ENCODE results near the gene CASP2. TPM values are rescaled to one million over a fixed set of nuclear protein-coding genes. Genes with fewer than 3 reads are reported as not detected.

The CASP2 gene
- polyA plus RNA-seq, 3 donors, result 7.9 to 30.2 (median 12.2) TPM

GRCh38 chr7:143325240-143325639, 37.1 kb downstream of the CASP2 start:
- peaks cover 32 to 33% of the 10 kb centered on the region in 2 donors for H3K4me1 ChIP-seq (ENCODE audit: control insufficient read depth in 1 of 2, insufficient read depth in 2 of 2, low read length in 2 of 2)
- no peak overlapping the region for H3K4me2 ChIP-seq (replicated peaks; ENCODE audit: extremely low read depth, low read length, poor library complexity, severe bottlenecking)
- Mint-ChIP-seq H3K4me3 (no peak overlapping the region), H3K27me3 (ENCODE audit: low read depth in 3 of 3) (peaks cover 2 to 8% (median 5%) of the 10 kb centered on the region in 3 donors), H3K4me1 (peaks cover 47% of the 10 kb centered on the region), H3K9me3 (peaks cover 0 to 1% (median 0%) of the 10 kb centered on the region in 7 donors), H3K27ac (no peak overlapping the region), H3K36me3 (no peaks in the 10 kb centered on the region)
- no peak for DNase-seq
- H4K20me1 ChIP-seq (ENCODE audit: insufficient read depth, low read length), result no peaks in the 10 kb centered on the region
- intact Hi-C loops (cut with micrococcal nuclease), result loop anchor here in 1 of 2 donors (10.0 kb wide), 1 partner anchor 90 kb away; no protein-coding TSS in a partner anchor
- TF ChIP-seq CTCF (IDR thresholded peaks at IDR 0.05), result no peak
- H3K36me3 ChIP-seq (replicated peaks in 1 of 2; ENCODE audit: control insufficient read depth in 1 of 2, insufficient read depth in 2 of 2, low read length in 2 of 2), result no peaks in the 10 kb centered on the region
- H3K9me3 ChIP-seq (replicated peaks in 1 of 2; ENCODE audit: control insufficient read depth in 1 of 2, insufficient read depth in 1 of 2, low read length in 2 of 2), result no peaks in the 10 kb centered on the region
- no CpG with 5 or more reads among the region's 2 CpGs for WGBS (ENCODE audit: insufficient coverage)
- no peak overlapping the region for H3K4me3 ChIP-seq (replicated peaks in 1 of 3; ENCODE audit: low read depth in 2 of 3, low read length in 3 of 3)
- H3K27me3 ChIP-seq (ENCODE audit: control insufficient read depth in 2 of 2, insufficient read depth in 2 of 2, low read length in 2 of 2), result no peaks in the 10 kb centered on the region
- no peaks in the 10 kb centered on the region for H3K79me2 ChIP-seq (ENCODE audit: insufficient read depth, low read length)
- no peak overlapping the region for H3K9ac ChIP-seq (ENCODE audit: insufficient read depth, low read length, poor library complexity, severe bottlenecking)
- no peak overlapping the region for H2AFZ ChIP-seq (ENCODE audit: insufficient read depth, low read depth, low read length, poor library complexity, severe bottlenecking)
- no peak overlapping the region for H3K27ac ChIP-seq (ENCODE audit: low read depth in 1 of 2, low read length in 2 of 2)

GRCh38 chr7:143327903-143328302, 39.8 kb downstream of the CASP2 start:
- 53% methylated on average over 4 of the region's 5 CpGs for WGBS (ENCODE audit: insufficient coverage)

More at GRCh38 chr7:143327903-143328302, 39.8 kb downstream of the CASP2 start:
- no peak overlapping the region for H3K27ac Mint-ChIP-seq
- H3K36me3 Mint-ChIP-seq, result no peaks in the 10 kb centered on the region
- Histone ChIP-seq H3K9me3 (replicated peaks in 1 of 2; ENCODE audit: control insufficient read depth in 1 of 2, insufficient read depth in 1 of 2, low read length in 2 of 2) (no peaks in the 10 kb centered on the region), H3K4me3 (replicated peaks in 1 of 3; ENCODE audit: low read depth in 2 of 3, low read length in 3 of 3) (no peak overlapping the region), H3K27me3 (ENCODE audit: control insufficient read depth in 2 of 2, insufficient read depth in 2 of 2, low read length in 2 of 2) (no peaks in the 10 kb centered on the region), H3K79me2 (ENCODE audit: insufficient read depth, low read length) (no peaks in the 10 kb centered on the region), H4K20me1 (ENCODE audit: insufficient read depth, low read length) (no peaks in the 10 kb centered on the region), H3K4me2 (replicated peaks; ENCODE audit: extremely low read depth, low read length, poor library complexity, severe bottlenecking) (no peak overlapping the region), H2AFZ (ENCODE audit: insufficient read depth, low read depth, low read length, poor library complexity, severe bottlenecking) (no peak overlapping the region), H3K36me3 (replicated peaks in 1 of 2; ENCODE audit: control insufficient read depth in 1 of 2, insufficient read depth in 2 of 2, low read length in 2 of 2) (no peaks in the 10 kb centered on the region), H3K4me1 (ENCODE audit: control insufficient read depth in 1 of 2, insufficient read depth in 2 of 2, low read length in 2 of 2) (peaks cover 30 to 31% of the 10 kb centered on the region in 2 donors), H3K9ac (ENCODE audit: insufficient read depth, low read length, poor library complexity, severe bottlenecking) (no peak overlapping the region), H3K27ac (ENCODE audit: low read depth in 1 of 2, low read length in 2 of 2) (no peak overlapping the region)
- peaks cover 3 to 6% (median 3%) of the 10 kb centered on the region in 3 donors for H3K27me3 Mint-ChIP-seq (ENCODE audit: low read depth in 3 of 3)
- H3K9me3 Mint-ChIP-seq, result peaks cover 0 to 1% (median 0%) of the 10 kb centered on the region in 7 donors
- no peak for TF ChIP-seq CTCF (IDR thresholded peaks at IDR 0.05)
- intact Hi-C loops (cut with micrococcal nuclease), result loop anchor here in 1 of 2 donors (10.0 kb wide), 1 partner anchor 87 kb away; no protein-coding TSS in a partner anchor
- H3K4me1 Mint-ChIP-seq, result peaks cover 51% of the 10 kb centered on the region
- DNase-seq, result no peak
- H3K4me3 Mint-ChIP-seq, result no peak overlapping the region

Data from CD14-positive monocyte (primary cell).